Activated CD4-positive, CD25-positive, alpha-beta regulatory T cell treated with anti-CD3 and anti-CD28 coated beads, Interleukin-2, amount 50 U/mL, for 16 hours (primary cell): ENCODE data around the gene ZSCAN5C.
"Not testable (repeated sequence)": the region's sequence is repeated elsewhere in the genome, so short reads cannot be mapped to it uniquely, and the experiment has no call there.

ENCODE experiments used
- DNase-seq: peaks from one replicate; pipeline ENCODE4 v3.0.0-alpha.2; 2020; ENCODE audit warnings: low read depth, low spot score

Gene ZSCAN5C

DNA sequence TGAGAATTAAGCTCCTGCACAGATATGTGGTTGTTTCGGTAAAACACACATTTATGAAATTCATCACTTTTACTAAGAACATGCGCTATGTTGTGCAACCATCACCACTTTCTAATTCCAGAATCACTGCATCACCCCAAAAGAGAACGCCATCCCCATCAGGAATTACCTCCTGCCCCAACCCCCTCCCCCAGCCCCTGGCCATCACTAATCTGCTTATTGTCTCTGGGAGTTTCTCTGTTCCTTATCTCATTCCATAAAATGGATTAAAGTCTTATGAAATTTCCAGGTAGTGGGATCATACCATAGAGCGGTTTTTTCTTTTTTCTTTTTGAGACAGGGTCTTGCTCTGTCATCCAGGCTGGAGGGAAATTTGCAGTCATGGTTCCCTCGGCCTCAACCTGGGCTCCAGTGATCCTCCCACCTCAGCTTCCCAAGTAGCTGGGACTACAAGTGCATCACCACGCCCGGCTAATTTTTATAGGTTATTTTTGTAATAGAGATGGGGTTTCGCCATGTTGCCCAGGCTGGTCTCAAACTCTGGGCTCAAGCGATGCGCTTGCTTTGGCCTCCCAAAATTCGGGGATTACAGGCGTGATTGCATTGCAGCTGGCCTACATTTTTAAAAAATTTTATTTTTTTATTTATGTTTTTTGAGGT is 8.0 kb upstream of the ZSCAN5C start:
- no peak for DNase-seq

DNA sequence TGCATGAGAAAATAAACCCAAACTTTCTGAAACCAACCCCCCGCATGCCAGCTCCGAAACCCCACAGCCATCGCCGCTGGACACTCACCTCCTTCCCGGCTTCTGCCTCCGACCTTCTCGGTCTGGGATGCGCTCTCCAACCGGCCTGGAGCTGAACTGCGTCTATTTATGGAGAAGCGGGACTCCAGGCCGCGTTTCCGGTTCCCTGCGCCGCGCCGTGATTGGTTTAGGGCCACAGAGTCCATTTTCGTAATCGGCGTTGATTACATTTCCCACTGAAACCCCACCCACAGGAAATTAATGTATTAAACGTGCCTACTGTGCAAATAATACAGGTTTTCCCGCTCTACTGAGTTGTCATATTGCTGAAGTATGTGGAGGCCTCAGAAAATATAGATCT is 4.4 kb upstream of the ZSCAN5C start, which contains the start of gene ZSCAN5B:
Gene ZSCAN5B (minus strand): TSS at position 138 of the 400 bp plus-strand sequence. CDS start 4,731 bp downstream, outside the sequence.
- DNase-seq: not testable (repeated sequence)

DNA sequence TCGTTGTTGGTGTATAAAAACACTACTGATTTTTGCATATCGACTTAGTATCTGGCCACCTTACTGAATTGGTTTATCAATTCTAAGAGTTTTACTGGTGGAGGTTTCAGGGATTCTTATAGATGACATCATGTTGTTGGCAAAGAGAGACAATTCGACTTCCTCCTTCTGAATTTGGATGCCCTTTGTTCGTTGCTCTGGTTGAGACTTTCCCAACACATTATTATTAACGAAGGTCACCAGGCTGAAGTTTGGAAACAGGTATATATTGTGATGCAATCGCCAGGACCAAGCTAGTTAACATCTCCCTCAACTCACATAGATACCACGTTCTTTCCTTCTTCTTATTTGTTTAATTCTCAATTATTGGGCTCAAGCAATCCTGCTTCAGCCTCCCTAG is 2.4 kb upstream of the ZSCAN5C start:
- DNase-seq: no peak

DNA sequence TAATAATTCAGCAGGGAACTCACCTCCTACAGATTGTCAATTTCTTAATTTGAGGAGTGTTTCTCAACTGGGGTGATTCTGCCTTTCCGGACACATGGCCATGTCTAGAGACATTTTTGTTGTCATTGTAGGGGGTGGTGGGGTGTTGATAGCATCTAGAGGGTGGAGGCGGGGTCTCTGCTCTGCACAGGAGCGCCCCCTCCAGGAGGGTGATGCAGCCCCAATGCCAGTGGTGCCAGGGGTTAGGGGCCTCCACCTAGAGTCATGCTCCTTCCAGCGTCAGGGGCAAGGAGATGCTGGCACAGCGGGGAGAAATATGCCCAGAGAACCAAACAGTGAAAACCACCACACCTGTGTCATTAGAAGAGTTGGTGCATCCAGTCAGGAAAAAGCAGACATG is 5.5 kb downstream of the ZSCAN5C start:
- DNase-seq: not testable (repeated sequence)

DNA sequence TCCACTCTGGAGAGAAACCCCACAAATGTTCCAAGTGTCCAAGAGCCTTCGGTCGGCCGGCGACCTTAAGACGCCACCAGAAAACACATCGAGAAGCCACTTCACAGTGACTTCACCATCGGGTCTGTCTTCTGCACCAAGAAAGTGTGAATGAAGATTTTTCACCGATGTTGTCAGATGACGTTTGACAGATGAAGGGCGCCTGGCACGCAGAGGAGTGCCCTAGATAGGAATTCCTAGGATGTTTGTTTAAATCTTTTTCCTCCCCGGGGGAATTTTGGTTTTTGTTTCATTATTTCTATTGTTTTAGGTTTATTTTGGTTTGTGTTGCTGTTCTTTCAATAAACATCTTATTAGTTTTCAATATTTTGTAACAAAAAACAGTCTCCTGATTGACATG is 7.0 kb downstream of the ZSCAN5C start:
- DNase-seq: no peak

DNA sequence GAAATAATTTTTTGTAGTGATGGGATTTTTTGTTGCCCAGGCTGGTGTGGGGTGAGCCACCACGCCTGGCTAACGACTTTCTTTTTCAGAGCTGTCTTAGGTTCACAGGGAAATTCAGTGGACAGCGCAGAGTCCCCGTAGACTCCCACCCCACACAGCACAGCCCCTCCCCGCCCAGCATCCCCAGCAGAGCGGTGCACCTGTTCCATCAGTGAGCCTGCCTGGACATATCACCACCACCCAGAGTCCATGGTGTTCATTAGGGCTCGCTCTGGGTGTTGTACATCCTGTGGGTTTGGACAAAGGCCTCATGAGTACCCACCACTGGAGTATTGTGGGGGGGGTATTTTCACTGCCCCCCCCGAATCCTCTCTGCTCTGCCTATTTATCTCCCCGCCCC is 8.0 kb downstream of the ZSCAN5C start:
- DNase-seq: not testable (repeated sequence)

DNA sequence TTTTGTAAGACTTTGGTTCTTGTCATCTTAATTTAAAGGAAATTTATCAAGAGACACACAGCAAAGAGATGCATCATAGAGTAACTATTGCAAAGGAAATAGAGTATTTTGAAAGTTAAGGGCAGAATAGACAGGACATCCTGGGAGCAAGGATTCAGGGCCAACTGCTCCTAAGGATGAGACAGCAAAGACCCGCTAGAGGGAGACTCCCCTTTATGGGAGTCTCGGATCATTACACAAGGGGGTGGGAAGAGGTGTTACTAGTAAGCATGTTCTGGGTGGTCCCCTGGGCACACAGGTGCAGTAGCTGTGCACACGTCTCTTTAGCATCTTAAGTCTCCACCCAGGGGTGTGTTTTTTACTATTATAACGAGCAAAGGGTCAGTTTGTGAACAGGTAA is 9.6 kb downstream of the ZSCAN5C start:
- DNase-seq: no peak

DNA sequence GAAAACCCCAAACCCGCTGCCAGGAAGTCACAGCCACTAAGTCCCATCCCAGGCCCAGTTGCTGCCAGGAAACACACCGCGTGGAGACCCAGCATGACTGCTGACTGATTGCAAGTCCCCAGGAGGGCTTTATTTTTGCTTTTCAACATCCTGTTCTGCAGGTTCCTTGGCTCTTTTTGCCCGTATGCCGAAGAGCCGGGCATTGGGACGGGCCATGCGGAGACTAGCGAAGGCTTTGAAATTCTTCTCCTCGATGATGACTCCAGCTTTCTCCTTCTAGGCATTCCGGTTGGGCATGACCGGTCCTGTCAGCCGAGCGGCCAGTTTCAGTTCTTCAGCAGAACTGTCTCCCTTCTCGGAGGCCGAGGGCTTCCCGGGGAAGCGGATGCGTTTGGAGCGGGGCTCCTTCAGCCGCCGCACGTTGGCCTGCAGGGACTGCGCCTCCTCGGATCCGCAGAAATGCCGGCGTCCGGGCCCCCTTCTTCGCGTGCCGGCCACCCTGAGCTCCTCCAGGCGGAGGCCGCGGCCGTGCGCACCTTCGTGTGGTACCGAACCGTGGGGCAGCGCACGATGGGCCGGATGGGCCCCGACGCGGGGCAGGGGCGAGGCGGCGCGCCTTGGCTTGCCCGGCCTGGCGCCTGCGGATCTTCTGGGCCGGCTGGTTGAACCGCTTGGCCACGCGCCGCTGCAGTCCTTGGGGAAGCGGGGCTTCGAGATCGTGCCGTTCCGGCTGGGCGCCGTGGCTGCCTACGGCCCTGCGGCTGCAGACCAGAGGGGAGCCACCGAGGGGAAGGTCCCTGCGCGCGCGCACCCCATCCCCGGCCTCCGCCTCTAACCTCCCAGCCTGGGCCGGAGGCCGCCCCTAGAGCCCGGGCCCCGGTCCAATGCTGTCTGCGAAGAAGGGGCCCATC is 15.2 kb downstream of the ZSCAN5C start:
- DNase-seq: no peak

DNA sequence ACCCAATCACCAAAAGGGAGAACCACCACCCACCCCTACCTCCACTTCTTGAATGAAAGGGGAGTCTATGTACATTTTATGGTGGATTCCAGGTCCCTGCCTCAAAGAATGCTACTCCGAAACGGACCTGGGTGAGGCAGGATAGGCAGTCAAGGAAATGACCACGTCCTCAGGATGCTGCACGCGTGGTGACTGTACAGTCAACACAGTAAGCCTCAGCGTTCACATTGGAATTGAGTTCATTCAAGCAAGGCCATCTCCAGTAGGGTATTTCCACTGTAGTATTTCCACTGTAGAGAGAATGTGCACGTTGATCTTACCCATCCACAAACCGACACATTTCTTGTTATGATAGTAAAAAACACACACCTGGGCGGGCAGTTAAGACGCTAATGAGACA is 16.9 kb downstream of the ZSCAN5C start:
- DNase-seq: no peak

DNA sequence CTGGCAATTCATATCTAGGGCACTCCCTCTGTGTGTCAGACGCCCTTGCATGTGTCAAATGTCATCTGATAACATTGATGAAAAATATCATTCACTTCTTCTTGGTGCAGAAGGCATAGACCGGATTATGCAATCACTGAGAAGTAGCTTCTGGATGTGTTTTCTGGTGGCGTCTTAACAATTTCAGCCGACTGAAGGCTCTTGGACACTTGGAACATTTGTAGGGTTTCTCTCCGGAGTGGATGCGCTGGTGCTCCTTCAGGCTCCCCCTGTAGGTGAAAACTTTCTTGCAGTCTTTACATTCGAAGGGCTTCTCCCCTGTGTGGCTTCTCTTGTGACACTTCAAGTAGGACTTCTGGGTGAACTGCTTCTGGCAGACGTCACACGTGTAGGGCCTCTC is 19.4 kb downstream of the ZSCAN5C start:
- not testable (repeated sequence) for DNase-seq

DNA sequence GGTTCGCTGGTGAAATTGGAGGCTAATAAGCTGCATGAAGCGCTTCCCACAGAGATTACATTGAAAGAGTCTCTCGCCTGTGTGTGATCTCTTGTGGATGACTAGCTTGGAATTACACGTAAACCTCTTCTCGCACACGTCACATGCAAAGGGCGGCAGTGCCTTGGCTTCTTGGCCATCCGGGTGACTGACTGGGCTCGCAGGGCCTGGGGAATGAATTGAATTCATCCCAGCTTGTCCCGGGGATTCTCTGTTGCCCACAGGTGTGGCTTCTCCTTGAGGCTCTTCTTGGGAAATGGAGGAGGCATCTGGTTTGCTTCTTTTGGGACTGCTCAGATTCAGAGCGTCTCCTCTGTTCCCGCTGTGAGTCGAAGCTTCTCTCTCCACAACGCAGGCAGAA is 19.8 kb downstream of the ZSCAN5C start:
- no peak for DNase-seq

DNA sequence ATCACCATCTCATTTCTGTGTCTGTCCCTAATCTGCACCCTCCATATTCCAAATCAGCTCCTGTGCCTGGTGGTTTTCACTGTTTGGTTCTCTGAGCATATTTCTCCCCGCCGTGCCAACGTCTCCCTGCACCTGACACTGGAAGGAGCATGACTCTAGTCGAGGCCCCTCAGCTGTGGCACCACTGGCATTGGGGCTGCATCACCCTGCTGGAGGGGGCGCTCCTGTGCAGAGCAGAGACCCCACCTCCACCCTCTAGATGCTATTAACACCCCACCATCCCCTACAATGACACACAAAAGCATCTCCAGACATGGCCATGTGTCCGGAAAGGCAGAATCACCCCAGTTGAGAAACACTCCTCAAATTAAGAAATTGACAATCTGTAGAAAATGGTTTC is 20.8 kb downstream of the ZSCAN5C start:
- DNase-seq: no peak

DNA sequence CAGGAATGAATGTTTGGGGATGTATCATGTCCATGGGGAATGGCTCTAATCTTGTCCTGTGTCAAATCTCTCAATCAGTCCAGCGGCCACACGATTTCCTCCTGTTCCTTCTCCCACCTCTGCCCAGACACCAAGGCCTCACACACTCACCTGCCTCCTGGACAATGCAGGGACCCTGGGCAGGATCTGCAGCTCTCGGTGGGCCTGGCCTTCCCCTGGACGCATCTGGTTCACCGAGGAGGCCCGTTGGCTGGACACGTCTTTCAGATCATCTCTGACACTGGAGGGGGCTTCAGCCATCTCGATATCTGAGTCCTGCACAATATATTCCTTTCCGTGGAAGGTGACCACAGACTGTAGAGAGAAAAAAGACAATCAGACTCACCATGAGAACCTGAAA is 21.4 kb downstream of the ZSCAN5C start:
- DNase-seq: no peak

DNA sequence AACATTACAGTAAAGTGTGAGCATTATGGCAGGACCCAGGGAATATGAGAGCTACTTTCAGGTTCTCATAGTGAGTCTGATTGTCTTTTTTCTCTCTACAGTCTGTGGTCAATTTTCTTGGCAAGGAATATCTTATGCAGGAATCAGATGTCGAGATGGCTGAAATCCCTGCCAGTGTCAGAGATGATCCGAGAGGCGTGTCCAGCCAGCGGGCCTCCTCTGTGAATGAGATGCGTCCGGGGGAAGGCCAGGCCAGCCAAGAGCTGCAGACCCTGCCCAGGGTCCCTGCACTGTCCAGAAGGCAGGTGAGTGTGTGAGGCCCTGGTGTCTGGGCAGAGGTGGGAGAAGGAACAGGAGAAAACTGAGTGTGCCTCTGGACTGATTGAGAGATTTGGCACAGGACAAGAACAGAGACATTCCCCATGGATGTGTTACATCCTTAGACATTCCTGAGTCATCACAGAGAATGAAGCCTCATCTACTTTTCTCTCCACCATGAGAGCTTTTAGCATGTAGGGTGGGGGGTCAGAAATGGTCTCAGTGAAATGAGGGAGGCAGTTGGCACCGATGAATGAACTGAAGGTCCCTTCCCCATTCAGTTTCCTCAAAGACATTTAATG is 43.2 kb downstream of the ZSCAN5C start:
- no peak for DNase-seq

DNA sequence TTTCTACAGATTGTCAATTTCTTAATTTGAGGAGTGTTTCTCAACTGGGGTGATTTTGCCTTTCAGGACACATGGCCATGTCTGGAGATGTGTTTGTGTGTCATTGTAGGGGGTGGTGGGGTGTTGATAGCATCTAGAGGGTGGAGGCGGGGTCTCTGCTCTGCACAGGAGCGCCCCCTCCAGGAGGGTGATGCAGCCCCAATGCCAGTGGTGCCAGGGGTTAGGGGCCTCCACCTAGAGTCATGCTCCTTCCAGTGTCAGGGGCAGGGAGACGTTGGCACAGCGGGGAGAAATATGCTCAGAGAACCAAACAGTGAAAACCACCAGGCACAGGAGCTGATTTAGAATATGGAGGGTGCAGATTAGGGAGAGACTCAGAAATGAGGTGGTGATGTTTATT is 43.7 kb downstream of the ZSCAN5C start:
- not testable (repeated sequence) for DNase-seq

DNA sequence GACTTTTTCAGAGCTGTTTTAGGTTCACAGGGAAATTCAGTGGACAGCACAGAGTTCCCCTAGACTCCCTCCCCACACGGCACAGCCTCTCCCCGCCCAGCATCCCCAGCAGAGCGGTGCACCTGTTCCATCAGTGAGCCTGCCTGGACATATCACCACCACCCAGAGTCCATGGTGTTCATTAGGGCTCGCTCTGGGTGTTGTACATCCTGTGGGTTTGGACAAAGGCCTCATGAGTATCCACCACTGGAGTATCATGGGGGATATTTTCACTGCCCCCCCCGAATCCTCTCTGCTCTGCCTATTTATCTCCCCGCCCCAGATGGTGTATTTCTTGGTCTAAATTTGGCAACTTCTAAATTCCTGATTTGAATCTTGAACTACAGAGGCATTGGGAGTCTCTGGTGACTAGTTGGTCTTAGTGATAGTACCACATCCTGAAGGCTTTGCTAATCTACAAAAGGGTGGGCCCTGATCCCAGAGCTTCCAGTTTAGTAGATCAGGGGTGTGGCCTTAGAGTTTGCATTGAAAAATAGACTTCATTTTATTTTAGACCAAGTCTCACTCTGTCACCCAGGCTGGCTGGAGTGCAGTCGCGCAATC is 46.8 kb downstream of the ZSCAN5C start:
- not testable (repeated sequence) for DNase-seq

DNA sequence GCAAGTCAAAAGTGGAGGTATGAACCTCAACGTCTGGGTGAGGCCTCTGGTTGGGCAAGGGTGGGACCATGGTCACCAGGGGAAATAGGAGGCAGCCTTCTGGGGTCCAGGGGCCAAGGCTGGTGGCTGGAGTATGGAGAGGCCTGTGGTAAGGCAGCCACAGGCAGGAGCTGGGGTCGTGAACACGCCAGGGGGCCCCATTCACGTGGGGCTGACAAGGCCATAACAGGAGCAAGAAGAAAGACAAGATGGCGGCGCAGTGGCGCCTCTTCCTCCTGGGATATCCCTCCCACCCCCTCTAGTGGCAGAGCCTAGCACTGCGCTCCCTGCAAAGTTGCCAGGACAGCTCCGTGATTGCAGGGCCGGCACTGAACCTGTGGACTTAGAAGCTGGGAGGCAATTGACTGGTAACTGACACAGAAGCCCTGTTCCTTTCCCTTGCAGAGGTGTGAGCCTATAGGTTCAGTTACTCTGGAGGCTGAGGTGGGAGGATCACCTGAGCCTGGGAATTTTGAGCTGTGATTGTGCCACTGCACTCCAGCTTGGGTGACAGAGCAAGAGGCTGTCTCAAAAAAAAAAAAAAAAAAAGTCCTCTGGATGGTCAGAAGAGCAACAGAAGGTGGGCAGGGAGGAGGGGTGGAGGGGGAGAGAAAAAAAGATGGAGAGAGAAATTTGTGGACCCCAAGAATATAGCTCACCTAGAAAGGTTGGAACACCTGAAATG is 50.8 kb downstream of the ZSCAN5C start:
- peak; percentile 19 for DNase-seq

DNA sequence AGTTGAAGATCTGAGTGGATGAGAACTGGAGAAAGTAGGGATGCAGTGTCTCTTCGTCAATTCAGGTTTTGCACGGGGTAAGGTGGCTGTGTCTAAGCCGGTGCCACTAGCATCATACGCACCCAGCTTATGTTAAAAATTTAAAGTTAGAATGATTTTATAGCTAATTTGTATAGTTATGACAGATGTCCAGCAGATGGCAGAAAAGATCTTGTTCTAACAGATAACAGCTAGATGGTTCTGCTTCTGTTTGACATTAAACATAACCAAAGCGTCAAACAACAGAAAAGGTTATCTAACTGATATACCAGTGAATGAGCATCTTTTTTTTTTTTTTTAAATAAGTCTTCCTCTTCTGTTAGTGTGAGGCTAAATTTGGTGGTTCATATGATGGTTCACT is 51.7 kb downstream of the ZSCAN5C start:
- DNase-seq: no peak

DNA sequence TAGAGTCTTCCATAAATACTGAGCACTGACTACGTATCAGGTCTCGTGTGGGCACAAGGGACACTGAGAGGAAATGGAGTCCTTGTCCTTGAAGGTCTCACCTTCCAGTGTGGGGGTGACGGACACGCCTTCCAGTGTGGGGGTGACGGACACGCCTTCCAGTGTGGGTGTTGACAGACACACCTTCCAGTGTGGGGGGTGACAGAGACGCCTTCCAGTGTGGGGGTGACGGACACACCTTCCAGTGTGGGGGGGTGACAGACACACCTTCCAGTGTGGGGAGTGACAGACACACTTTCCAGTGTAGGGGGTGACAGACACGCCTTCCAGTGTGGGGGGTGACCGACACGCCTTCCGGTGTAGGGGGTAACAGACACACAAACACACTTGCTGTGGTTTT is 56.2 kb downstream of the ZSCAN5C start:
- no peak for DNase-seq
